Type B pancreatic cell (in vitro differentiated cells): ENCODE results near the gene TMEM163. TPM values are rescaled to one million over a fixed set of nuclear protein-coding genes. Genes with fewer than 3 reads are reported as not detected.

Experiments used
- DNase-seq: peaks from one replicate; pipeline ENCODE4 v3.0.0; 2021; ENCODE audit warnings: mixed read lengths; ENCODE audit not compliant: unreplicated experiment; ENCODE audit errors: extremely low spot score
- H3K27ac Mint-ChIP-seq: 2 replicates; pipeline ENCODE4 v1.8.0; 2021; ENCODE audit warnings: mild to moderate bottlenecking, mixed read lengths
- H3K27me3 Mint-ChIP-seq: 2 replicates; pipeline ENCODE4 v1.8.0; 2021; ENCODE audit warnings: mixed read lengths
- H3K36me3 Mint-ChIP-seq: 2 replicates; pipeline ENCODE4 v1.8.0; 2021; ENCODE audit warnings: mixed read lengths
- H3K4me1 Mint-ChIP-seq: one replicate; pipeline ENCODE4 v1.8.0; 2021; ENCODE audit warnings: mixed read lengths; ENCODE audit not compliant: unreplicated experiment
- H3K4me3 Mint-ChIP-seq: 2 replicates; pipeline ENCODE4 v1.8.0; 2021; ENCODE audit warnings: mild to moderate bottlenecking, mixed read lengths
- H3K9me3 Mint-ChIP-seq: 2 replicates; pipeline ENCODE4 v1.8.0; 2021; ENCODE audit warnings: mixed read lengths
- total RNA-seq: library from RNA; stranded (reverse); gene quantifications from 2 replicates; pipeline ENCODE4 v1.2.1, GENCODE V29; 2021; ENCODE audit warnings: low replicate concordance
- TF ChIP-seq, protein P1 (sequence below): fragments of 200-600 bp; sonication (generic); conservative IDR thresholded peaks from 2 replicates; pipeline ENCODE4 v1.5.0; 2021; ENCODE audit warnings: antibody characterized with exemption, mild to moderate bottlenecking

Gene TMEM163
- total RNA-seq, 1 donor from 2014 or later: 4.0 TPM

DNA sequence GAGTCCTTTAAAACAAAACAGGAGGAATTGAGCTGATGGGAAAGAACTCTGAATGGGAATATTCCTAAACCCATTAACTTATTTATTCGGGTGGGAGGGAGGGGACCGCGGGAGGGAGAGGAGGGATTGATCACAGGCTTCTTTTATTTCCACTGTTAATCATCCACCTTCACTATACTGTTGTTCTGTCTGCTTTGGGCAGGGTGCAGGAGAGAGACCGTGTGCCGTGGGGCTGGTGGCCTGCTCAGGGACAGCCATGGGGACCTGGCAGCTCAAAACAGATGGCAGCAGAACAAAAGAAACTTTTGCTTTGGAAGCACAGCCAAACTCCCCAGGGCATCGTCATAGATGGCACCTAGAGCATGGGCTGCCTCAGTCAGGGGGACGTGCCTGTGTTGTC is 269.6 kb downstream of the TMEM163 start:
- TF ChIP-seq, protein P1, sequence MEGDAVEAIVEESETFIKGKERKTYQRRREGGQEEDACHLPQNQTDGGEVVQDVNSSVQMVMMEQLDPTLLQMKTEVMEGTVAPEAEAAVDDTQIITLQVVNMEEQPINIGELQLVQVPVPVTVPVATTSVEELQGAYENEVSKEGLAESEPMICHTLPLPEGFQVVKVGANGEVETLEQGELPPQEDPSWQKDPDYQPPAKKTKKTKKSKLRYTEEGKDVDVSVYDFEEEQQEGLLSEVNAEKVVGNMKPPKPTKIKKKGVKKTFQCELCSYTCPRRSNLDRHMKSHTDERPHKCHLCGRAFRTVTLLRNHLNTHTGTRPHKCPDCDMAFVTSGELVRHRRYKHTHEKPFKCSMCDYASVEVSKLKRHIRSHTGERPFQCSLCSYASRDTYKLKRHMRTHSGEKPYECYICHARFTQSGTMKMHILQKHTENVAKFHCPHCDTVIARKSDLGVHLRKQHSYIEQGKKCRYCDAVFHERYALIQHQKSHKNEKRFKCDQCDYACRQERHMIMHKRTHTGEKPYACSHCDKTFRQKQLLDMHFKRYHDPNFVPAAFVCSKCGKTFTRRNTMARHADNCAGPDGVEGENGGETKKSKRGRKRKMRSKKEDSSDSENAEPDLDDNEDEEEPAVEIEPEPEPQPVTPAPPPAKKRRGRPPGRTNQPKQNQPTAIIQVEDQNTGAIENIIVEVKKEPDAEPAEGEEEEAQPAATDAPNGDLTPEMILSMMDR: no peak
- Mint-ChIP-seq H3K4me3 (no peak overlapping the region), H3K27me3 (no peaks in the 10 kb centered on the region), H3K4me1 (peaks cover 23% of the 10 kb centered on the region), H3K9me3 (no peaks in the 10 kb centered on the region), H3K36me3 (peaks cover 4% of the 10 kb centered on the region), H3K27ac (no peak overlapping the region)
- no peak for DNase-seq

DNA sequence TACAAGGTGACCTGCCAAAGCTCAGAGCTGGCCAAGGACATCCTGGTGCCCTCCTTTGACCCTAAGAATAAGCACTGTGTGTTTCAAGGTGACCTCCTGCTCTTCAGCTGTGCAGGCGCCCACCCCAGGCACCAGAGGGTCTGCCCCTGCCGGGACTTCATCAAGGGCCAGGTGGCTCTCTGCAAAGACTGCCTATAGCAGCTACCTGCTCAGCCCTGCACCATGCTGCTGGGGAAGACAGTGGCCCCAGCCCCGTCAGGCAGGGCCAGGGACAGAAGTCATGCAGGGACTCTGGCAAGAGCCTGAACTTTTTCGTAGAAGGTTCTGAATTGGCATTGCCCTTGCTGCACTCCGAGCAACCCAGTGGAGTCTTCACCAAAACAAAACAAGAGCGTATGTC is 270.1 kb downstream of the TMEM163 start:
- no peak for DNase-seq
- Mint-ChIP-seq H3K9me3 (no peaks in the 10 kb centered on the region), H3K27me3 (no peaks in the 10 kb centered on the region), H3K4me3 (no peak overlapping the region), H3K27ac (no peak overlapping the region), H3K36me3 (peaks cover 4% of the 10 kb centered on the region), H3K4me1 (peaks cover 20% of the 10 kb centered on the region)
- TF ChIP-seq, protein P1: no peak

DNA sequence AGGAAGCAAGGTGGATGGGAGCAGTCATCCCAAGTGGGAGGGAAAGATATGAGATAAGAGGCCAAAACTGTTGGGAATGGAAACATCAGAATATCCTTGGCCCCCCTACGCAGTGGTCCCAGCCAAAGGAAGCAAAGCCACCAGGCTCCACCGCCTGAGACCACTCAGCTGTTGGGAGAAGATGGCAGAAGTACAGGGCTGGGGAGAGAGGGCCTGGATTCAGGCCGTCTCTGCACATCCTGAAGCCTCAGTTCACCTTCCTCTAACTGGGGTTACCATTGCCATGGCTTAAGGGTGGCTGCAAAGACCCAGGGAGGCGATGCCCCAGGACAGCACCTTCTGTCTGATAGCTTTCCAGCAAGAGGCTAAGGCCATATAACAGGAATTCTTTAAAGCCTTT is 271.1 kb downstream of the TMEM163 start:
- Mint-ChIP-seq H3K27ac (no peak overlapping the region), H3K27me3 (no peaks in the 10 kb centered on the region), H3K36me3 (peaks cover 4% of the 10 kb centered on the region), H3K4me3 (no peak overlapping the region), H3K4me1 (peaks cover 20% of the 10 kb centered on the region), H3K9me3 (no peaks in the 10 kb centered on the region)
- DNase-seq: no peak
- TF ChIP-seq, protein P1: no peak

DNA sequence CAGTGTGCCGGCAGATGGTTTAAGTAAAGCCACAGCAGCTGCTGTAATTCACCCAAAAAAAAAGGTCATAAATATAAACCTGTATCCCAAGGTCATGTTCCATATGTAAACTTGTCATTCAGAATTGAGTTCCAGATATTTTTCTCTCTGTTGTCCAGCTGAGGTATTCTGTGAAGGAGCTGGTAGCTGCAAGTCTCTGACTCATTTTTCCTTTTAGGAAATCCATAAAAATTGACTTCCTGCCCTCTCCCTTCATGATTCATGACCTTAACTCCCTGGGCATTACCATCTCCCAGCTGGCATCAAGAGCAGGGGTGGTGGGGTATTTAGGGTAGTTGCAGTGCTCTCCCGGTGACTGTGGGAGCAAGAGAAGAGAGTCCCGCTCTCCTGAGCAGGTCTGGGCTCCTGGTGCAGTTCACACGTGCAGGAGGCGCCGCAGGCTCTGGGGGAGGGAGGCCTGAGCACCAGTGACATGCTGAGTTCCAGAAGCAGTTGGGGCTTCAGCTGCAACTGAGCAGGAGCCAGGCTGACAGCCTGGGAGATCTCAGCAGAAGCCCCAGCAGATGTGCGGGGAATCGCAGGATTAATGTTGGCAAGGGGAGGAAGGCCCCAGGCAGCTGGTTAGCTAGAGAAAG is 272.3 kb downstream of the TMEM163 start:
- no peak for DNase-seq
- Mint-ChIP-seq H3K4me3 (no peak overlapping the region), H3K9me3 (no peaks in the 10 kb centered on the region), H3K36me3 (peaks cover 4% of the 10 kb centered on the region), H3K27ac (no peak overlapping the region), H3K4me1 (peaks cover 20% of the 10 kb centered on the region), H3K27me3 (no peaks in the 10 kb centered on the region)
- TF ChIP-seq, protein P1: no peak

DNA sequence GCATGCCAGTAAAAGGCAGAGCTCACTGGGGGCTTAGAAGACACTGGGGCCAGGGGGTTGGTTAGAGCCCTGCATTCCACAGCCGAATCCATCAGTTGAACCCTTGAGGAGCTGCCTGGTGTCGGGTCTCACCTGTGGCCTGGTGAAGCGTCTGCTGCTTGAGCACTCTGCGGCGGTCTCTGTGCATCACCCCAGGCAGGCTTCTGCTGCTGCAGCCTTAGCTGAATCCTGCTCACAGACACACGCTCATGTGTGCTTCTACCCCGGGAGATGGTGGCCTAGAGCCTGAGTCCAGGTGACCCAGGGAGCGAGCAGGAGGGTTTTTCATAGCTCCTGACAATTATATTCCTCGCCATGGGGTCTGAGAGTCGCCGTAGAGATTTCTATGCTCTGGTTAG is 272.8 kb downstream of the TMEM163 start:
- H3K4me3 Mint-ChIP-seq: no peak overlapping the region
- TF ChIP-seq, protein P1: no peak

More for the DNA sequence above, 272.8 kb downstream of the TMEM163 start:
- no peak overlapping the region for H3K27ac Mint-ChIP-seq
- H3K36me3 Mint-ChIP-seq: peaks cover 6% of the 10 kb centered on the region
- DNase-seq: no peak
- H3K27me3 Mint-ChIP-seq: no peaks in the 10 kb centered on the region
- H3K4me1 Mint-ChIP-seq: peaks cover 16% of the 10 kb centered on the region
- no peaks in the 10 kb centered on the region for H3K9me3 Mint-ChIP-seq
